SK-N-SH (cell line): ENCODE data around the gene SULT2A1.

ENCODE experiments used
- CHD2 ChIP-seq: fragments of 150-350 bp; IDR thresholded peaks from 2 replicates; pipeline ENCODE4 v1.6.1; 2018; ENCODE audit warnings: low read length; ENCODE audit not compliant: partially characterized antibody
- CTCF ChIP-seq: fragments of 200-600 bp; sonication (generic); IDR thresholded peaks from 2 replicates; pipeline ENCODE4 v1.6.1; 2017; ENCODE audit warnings: antibody characterized with exemption, mild to moderate bottlenecking, moderate library complexity
- EP300 ChIP-seq, 2 experiments: IDR thresholded peaks; 2 replicates each; pipeline versions ENCODE4 v1.4.0 to v1.6.1; 2012; ENCODE audit warnings: borderline replicate concordance in 1 of 2, low read depth in 1 of 2, low read length in 1 of 2
- GABPA ChIP-seq: IDR thresholded peaks from 2 replicates; pipeline ENCODE4 v1.4.0; 2012; ENCODE audit warnings: low read depth, mild to moderate bottlenecking
- IRF3 ChIP-seq: fragments of 150-350 bp; IDR thresholded peaks from 2 replicates; pipeline ENCODE4 v1.6.1; 2016; ENCODE audit warnings: mild to moderate bottlenecking, low read depth, low read length
- MAX ChIP-seq: IDR thresholded peaks from 2 replicates; pipeline ENCODE4 v1.4.0; 2012; ENCODE audit warnings: low read depth
- MXI1 ChIP-seq: IDR thresholded peaks from 2 replicates; pipeline ENCODE4 v1.6.1; 2012; ENCODE audit warnings: mild to moderate bottlenecking, low read depth, low read length, improper control_type of control experiment
- PBX3 ChIP-seq: IDR thresholded peaks from 2 replicates; pipeline ENCODE4; 2012
- POLR2AphosphoS5 ChIP-seq: IDR thresholded peaks from 2 replicates; pipeline ENCODE4 v1.6.1; 2012; ENCODE audit warnings: low read depth, low read length
- RFX5 ChIP-seq: IDR thresholded peaks from 2 replicates; pipeline ENCODE4 v1.6.1; 2012; ENCODE audit warnings: mild to moderate bottlenecking, improper control_type of control experiment, low read length
- TAF1 ChIP-seq: IDR thresholded peaks from 2 replicates; pipeline ENCODE4 v1.6.1; 2012; ENCODE audit warnings: low read depth, mild to moderate bottlenecking, low read length, moderate library complexity, borderline replicate concordance
- TCF12 ChIP-seq: IDR thresholded peaks from 2 replicates; pipeline ENCODE4 v1.4.0; 2012
- TEAD4 ChIP-seq: IDR thresholded peaks from 2 replicates; pipeline ENCODE4 v1.4.0; 2012; ENCODE audit warnings: mild to moderate bottlenecking, borderline replicate concordance; ENCODE audit not compliant: insufficient read depth
- USF2 ChIP-seq: fragments of 150-350 bp; IDR thresholded peaks from 2 replicates; pipeline ENCODE4 v1.6.1; 2017; ENCODE audit warnings: antibody characterized with exemption, low read length, low read depth, borderline replicate concordance

GRCh38 chr19:47895165-47895782, 9.2 kb upstream of the SULT2A1 start:
- TF ChIP-seq TAF1: no peak
- no peak for TF ChIP-seq PBX3
- TF ChIP-seq MAX: no peak
- no peak for TF ChIP-seq RFX5
- no peak for TF ChIP-seq CTCF
- no peak for TF ChIP-seq POLR2AphosphoS5
- no peak for TF ChIP-seq EP300 (IDR thresholded peaks at IDR 0.05; ENCODE audit: borderline replicate concordance in 1 of 2, low read depth in 1 of 2, low read length in 1 of 2)
- TF ChIP-seq GABPA: no peak
- TF ChIP-seq IRF3: no peak
- TF ChIP-seq TCF12: no peak
- TF ChIP-seq CHD2: no peak
- TF ChIP-seq MXI1: no peak
- TF ChIP-seq USF2: no peak
- TF ChIP-seq TEAD4: no peak
